Upper lobe of left lung (tissue), 4 donors: ENCODE measurements around the gene CERS3.

Experiments used
- EP300 ChIP-seq, 4 donors: sonication (generic); formaldehyde crosslinking; IDR thresholded peaks; one replicate each; pipeline ENCODE4 v1.5.1; 2017; ENCODE audit warnings: antibody characterized with exemption in 4 of 4, control low read depth in 2 of 4
- POLR2A ChIP-seq, 4 donors: fragments of 450-650 bp; IDR thresholded peaks; one replicate each; pipeline ENCODE4 v1.5.1; 2016 to 2017; ENCODE audit warnings: antibody characterized with exemption in 4 of 4, mild to moderate bottlenecking in 2 of 4
- TF ChIP-seq, protein P1 (sequence below), 6 experiments: fragments of 450-650 bp in 4 of 6; fragments of 200-600 bp in 2 of 6; sonication (generic) in 2 of 6; IDR thresholded peaks; one replicate each; pipeline ENCODE4 v1.5.1; 2016 to 2019; ENCODE audit warnings: antibody characterized with exemption in 6 of 6

DNA sequence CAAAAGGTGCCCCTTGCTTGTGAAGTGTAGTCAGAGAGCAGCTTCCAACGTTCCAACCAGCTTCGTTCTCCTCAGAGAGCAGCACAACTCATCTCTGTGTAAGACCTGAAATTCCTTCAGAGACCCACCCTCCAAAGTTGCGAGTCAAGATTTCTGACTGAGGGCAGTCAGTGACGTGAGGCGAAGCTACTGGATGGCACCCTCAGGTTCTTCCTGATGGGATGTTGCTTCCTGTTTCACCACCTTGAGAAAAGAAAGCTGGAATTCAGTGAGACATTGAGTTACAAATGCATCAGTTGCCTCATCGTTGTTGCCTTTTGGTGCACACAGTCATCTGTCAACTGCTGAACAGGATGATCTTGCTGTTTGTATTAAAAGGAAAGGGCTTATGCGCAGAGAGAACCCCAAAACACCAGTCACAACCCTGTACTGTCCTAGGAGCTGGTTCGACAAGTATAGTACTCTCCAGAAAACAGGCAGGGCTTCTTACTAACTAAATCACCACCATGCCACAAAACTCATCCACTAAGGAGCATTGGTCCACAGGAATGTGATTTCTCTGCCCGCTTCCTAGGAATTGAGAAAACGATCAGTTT is at the start of gene CERS3:
- TF ChIP-seq POLR2A (IDR thresholded peaks at IDR 0.05) (no peak), EP300 (IDR thresholded peaks at IDR 0.05) (no peak)
- TF ChIP-seq, protein P1, sequence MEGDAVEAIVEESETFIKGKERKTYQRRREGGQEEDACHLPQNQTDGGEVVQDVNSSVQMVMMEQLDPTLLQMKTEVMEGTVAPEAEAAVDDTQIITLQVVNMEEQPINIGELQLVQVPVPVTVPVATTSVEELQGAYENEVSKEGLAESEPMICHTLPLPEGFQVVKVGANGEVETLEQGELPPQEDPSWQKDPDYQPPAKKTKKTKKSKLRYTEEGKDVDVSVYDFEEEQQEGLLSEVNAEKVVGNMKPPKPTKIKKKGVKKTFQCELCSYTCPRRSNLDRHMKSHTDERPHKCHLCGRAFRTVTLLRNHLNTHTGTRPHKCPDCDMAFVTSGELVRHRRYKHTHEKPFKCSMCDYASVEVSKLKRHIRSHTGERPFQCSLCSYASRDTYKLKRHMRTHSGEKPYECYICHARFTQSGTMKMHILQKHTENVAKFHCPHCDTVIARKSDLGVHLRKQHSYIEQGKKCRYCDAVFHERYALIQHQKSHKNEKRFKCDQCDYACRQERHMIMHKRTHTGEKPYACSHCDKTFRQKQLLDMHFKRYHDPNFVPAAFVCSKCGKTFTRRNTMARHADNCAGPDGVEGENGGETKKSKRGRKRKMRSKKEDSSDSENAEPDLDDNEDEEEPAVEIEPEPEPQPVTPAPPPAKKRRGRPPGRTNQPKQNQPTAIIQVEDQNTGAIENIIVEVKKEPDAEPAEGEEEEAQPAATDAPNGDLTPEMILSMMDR (IDR thresholded peaks at IDR 0.05), result no peak
